Measurements from ENCODE around the gene ISY1.
"Not testable (repeated sequence)": the region's sequence is repeated elsewhere in the genome, so short reads cannot be mapped to it uniquely, and the experiment has no call there.

Gene ISY1

DNA sequence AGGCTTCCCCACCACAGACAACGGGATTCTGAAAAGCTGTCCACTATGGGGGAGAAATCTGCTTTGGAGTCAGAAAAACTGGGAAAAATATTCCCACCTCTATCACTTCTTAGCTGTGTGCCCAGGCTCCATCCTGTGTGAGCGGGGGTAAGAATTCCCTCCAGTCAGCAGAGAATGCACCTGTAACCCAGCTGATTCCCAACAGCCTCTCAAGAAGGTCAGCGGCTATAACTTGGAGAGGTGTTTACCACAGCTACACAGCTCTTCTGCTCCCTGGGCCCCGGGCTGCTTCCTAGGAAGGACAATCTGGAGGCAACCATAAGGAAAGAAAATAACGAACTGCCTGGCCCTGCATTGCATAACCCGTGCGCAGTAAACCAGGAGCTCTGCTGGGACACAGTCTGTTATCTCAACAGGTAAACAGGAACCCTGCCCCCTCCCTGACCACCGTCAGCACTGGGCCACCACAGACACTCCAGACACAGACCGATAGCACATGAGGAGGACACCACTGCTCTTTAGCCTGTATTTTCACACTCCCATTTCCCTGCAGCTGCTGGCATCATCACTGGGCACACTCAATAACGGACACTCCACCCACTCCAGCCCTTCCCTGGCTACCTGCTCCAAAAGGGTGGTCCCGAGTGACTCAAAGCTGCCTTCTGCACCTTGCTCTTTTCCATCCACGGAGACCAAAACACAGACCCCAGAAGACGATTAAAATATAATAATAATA is 41.3 kb downstream of the ISY1 start:
- DNase-seq: no peak

DNA sequence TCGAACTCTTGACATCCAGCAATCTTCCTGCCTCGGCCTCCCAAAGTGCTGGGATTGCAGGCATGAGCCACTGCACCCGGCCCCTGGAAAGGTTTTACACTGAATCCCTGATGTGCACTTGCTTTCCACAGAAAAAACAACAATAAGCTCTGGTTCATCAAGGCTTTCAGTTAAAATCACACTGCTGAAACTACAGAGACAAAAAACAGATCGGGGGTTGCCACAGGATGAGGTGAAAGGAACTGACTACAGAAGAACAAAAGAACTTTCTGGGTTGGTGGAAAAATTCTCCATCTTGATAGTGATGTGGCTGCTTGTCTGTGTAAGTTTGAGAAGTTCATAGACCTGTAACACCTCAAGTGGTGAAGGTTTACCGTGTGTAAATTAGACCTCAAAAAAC is 42.1 kb downstream of the ISY1 start:
- DNase-seq: no peak

GRCh38 chr3:129117134-129117533 is 43.7 kb downstream of the ISY1 start:
- no peak for DNase-seq

DNA sequence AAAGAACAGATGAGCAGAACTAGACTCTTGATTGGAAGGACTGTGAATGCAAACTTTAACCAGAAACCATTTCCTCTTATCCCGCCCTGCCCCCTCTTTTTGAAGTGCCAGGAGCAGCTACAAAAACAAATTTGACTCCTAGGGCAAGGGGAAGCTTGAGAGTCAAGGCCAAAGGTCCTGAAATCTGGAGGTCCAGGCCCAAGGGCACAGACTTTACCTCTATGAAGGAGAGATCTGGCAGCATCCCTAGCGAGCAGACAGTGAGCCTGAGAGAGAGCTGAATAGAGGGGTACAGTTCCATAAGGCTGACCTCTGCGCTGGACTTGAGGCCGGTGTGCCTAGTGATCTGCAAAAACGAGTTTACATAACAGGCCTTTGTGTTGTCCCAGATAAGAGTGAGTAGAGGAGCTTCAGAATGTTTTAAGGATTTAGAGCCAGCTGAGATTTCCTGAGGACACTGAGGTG is 44.3 kb downstream of the ISY1 start:
- no peak for DNase-seq

DNA sequence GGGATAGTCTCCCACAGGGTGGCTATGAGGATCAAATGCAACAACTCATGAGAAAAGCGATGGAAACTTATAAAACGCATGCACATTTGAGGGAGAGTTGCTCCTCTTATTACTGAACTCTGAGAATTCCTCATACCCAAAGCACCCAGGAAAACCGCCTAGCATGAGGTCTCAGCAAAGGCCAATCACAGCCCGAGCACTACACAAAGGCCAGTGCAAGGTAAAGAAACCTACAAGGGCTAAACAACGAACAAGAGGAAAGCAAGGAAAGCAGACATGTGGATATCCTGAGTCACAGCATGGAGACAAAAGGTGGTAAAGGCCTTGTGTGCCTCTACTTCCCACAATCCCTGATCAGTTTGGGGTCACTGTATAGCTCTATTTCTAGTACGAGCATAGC is 46.4 kb downstream of the ISY1 start:
- DNase-seq: no peak

- DNase-seq: no peak
Measured at GRCh38 chr3:129112308-129113052, 48.4 kb downstream of the ISY1 start.

DNA sequence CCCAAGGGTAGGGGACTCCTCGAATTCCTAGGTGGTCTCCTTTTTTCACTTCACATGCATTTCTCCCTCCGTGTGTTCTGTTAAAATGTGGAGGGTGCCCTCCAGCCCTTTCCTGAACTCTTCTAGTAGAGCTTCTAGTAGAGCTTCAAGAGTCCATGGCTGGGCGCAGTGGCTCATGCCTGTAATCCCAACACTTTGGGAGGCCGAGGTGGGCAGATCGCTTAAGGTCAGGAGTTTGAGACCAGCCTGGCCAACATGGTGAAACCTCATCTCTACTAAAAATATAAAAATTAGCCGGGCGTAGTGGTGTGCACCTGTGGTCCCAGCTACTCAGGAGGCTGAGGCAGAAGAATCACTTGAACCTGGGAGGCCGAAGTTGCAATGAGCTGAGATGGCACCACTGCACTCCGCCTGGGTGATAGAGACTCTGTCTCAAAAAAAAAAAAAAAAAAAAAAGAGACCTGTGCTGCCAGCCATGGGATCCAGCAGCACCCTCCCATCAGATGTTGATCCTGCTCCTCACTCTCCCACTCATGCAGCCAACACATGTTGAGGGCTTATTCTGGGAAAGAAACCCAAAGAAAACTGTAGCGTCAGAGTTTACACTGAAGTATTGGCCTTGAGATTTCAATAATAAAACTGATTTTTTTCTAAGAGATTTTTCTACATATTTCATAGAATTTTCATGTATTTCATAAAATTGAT is 49.6 kb downstream of the ISY1 start:
- DNase-seq: not testable (repeated sequence)

- no peak for DNase-seq
Measured at GRCh38 chr3:129107793-129108192, 53.1 kb downstream of the ISY1 start.

GRCh38 chr3:129106866-129107565 is 53.8 kb downstream of the ISY1 start:
- peak in 1 of 2 experiments; percentile 23 for DNase-seq

DNA sequence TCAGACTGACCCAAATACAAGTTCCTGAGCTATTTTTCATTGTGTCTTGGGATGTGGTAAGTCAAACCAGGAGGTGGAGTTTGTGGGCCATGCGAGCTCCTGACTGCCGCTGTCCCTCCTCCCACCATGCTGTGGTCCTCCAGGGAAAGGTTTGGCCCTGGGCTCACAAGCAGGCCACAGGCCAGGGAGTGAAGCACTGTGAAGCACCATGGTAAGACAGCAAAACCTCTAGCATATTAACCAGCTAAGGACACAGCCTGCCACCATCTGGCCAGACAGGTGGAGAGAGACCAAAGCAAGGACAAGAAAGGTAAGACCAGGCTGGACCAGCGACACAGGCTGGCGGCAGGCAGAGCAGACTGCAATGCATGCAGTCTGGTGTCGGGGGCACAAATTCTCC is 54.5 kb downstream of the ISY1 start:
- no peak for DNase-seq

- DNase-seq: no peak
Measured at GRCh38 chr3:129105862-129106261, 55.0 kb downstream of the ISY1 start.

DNA sequence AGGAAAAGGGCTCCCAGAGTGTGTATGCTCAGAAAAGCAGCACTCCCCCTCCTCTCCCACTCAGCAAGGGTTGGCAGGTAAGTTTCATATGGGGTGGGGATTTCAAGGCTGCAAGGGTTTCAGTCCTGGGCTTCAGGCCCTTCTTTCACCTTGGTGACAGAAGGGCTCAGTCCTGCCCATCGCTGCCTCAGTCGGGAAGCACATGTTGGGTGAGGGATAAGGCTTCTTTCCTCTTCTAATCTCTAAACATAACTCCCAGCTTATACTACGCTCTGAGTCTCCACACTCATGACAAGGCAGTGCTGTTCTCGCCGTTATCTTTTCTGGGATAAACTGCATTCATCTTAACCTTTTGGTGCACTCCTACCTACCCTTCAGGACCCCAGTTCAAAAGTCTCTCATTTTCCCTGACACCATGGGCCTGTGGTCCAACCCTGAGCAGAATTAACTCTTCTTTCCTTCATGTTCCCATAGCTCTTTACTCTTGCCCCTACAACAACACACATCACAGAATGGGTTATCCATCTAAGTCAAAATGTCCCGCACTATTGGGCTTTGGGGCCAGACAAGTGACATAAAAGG is 56.3 kb downstream of the ISY1 start:
- no peak for DNase-seq

DNA sequence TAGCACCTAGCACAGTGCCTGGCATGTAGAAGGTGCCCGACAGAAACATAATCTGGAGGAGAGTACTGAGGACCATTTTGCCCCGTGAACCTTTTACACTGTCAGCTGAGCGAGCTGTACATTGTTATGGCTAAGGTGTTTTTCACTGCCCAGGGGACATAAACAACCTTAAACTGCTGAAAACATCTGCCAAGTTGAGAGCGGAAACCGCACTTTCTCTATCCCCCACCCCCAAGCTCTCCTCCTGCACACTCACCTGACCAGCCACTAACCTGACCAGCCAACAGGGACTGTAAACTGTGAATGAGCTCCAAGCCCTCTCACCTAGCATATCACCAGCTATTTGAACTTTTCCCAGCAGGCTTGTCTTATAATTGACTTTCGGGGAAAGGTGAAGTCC is 56.8 kb downstream of the ISY1 start:
- no peak for DNase-seq

DNA sequence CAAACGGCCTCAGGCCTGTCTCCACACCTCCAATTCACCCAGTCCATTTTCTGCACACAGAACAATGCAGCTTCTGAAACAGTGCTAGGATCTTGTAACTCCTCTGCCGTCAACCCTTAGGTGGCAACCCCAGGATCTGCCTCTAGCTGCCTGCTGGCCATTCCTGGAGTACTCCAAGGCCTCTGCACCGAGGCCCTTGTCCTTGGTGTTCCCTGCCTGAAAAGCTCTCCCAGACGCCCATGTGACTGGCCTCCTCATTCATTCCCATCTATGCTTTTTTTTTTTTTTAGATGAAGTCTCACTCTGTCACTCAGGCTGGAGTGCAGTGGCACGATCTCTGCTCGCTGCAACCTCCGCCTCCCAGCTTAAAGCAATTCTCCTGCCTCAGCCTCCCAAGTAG is 57.6 kb downstream of the ISY1 start:
- no peak for DNase-seq

- DNase-seq: no peak
Measured at GRCh38 chr3:129101370-129102138, 59.3 kb downstream of the ISY1 start.

DNA sequence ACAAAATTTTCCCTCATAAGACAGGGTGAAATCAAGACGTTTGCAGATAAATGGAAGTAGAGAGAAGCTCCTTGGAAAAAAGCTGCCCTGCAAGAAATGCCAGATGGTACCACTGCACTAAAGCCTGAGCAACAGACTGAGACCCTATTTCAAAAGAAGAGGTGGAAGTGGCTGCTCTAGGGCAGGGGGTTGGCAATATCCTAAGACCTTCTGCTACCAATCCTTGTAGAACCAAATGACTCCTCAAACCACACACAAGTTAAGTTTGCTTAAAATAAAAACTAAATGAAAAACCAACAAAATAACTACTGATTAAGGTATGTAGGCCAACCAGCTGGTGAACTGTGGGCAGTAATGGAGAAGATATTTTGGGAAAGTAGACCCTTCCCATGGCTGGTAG is 60.6 kb downstream of the ISY1 start:
- no peak for DNase-seq

GRCh38 chr3:129095285-129095684 is 65.6 kb downstream of the ISY1 start:
- no peak for DNase-seq

- not testable (repeated sequence) for DNase-seq
Measured at GRCh38 chr3:129088312-129088711, 72.6 kb downstream of the ISY1 start.

GRCh38 chr3:129087904-129088303 is 73.0 kb downstream of the ISY1 start:
- peak in 1 of 2 experiments; percentile 8 for DNase-seq

GRCh38 chr3:129087138-129087702 is 73.6 kb downstream of the ISY1 start:
- no peak for DNase-seq

DNA sequence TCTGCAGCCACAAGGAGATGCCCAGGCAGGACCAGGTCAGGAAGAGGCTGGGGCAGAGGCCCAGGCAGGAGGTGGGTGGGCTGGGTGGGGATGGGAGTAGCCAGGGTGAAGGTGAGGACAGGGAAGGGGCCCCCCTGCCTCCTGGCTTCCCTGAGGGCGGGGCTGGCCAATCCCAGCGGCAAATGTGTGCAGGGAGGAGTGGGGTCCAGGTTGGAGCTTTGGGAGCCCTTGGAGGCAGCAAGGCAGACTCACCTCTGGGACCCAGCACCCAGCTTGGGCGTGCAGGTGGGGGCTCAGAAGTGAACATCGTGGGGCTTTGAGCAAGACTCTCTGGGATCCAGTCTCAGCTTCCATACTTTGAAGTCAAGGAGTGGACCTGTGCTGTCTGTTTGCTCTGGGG is 75.0 kb downstream of the ISY1 start:
- DNase-seq: no peak

Measured in NCI-H446 (cell line).